ENCODE data around the gene ANO1. TPM values are rescaled to one million over a fixed set of nuclear protein-coding genes. Genes with fewer than 3 reads are reported as not detected.

The ANO1 gene
- total and polyA plus RNA-seq, 2 of the 8 experiments (the other 6 are each of a cell fraction or from before 2014, with no cell fraction given) = 4.7 to 5.0 TPM

- TF ChIP-seq CTCF (IDR thresholded peaks at IDR 0.05; ENCODE audit: control extremely low read depth in 1 of 3, insufficient read depth in 1 of 3, low read depth in 1 of 3, low read length in 3 of 3) (no peak), CHD7 (IDR thresholded peaks at IDR 0.05; ENCODE audit: insufficient replicate concordance, low read length) (no peak), POLR2AphosphoS5 (IDR thresholded peaks at IDR 0.05; ENCODE audit: low read depth, low read length) (no peak), SIRT6 (IDR thresholded peaks at IDR 0.05; ENCODE audit: low read length) (no peak), JUN (IDR thresholded peaks at IDR 0.05; ENCODE audit: low read depth, low read length) (no peak), BRCA1 (IDR thresholded peaks at IDR 0.05; ENCODE audit: low read depth, low read length) (no peak)
Observed at GRCh38 chr11:70072461-70072860, 5.7 kb upstream of the ANO1 start (continued).
